ENCODE data around the gene EPHA5.
"Not testable (repeated sequence)": the region's sequence is repeated elsewhere in the genome, so short reads cannot be mapped to it uniquely, and the experiment has no call there.

Gene EPHA5

GRCh38 chr4:65358914-65359313, 311.4 kb downstream of the EPHA5 start:
- no peak for DNase-seq

GRCh38 chr4:65353098-65353497, 317.2 kb downstream of the EPHA5 start:
- no peak for DNase-seq

- DNase-seq: no peak
These were observed 325.9 kb downstream of the EPHA5 start for GRCh38 chr4:65344278-65344825.

GRCh38 chr4:65343342-65343741, 326.9 kb downstream of the EPHA5 start:
- DNase-seq: no peak

GRCh38 chr4:65341557-65341956, 328.7 kb downstream of the EPHA5 start:
- no peak for DNase-seq

GRCh38 chr4:65340382-65341109, 329.7 kb downstream of the EPHA5 start:
- no peak for DNase-seq

- no peak for DNase-seq
These were observed 332.9 kb downstream of the EPHA5 start for GRCh38 chr4:65337371-65337770.

- DNase-seq: no peak
These were observed 333.8 kb downstream of the EPHA5 start for GRCh38 chr4:65336465-65336864.

GRCh38 chr4:65316534-65316933, 353.8 kb downstream of the EPHA5 start:
- DNase-seq: no peak

- no peak for DNase-seq
These were observed 359.2 kb downstream of the EPHA5 start for GRCh38 chr4:65311120-65311519.

- DNase-seq: no peak
These were observed 359.7 kb downstream of the EPHA5 start for GRCh38 chr4:65310586-65310985.

- DNase-seq: not testable (repeated sequence)
These were observed 361.7 kb downstream of the EPHA5 start for GRCh38 chr4:65308626-65309025.

GRCh38 chr4:65302145-65302544, 368.1 kb downstream of the EPHA5 start:
- no peak for DNase-seq

GRCh38 chr4:65296246-65296645, 374.0 kb downstream of the EPHA5 start:
- no peak for DNase-seq

GRCh38 chr4:65287071-65287470, 383.2 kb downstream of the EPHA5 start:
- no peak for DNase-seq

Data from C1 segment of cervical spinal cord (tissue), 14 donors.